Measurements from ENCODE around the gene PRR36. TPM values are rescaled to one million over a fixed set of nuclear protein-coding genes. Genes with fewer than 3 reads are reported as not detected.
A peak's percentile ranks its signal among the peaks of the same experiment; 100 is the strongest.

The PRR36 gene
- total RNA-seq, 4 donors from 2014 or later: 0.72 to 0.93 (median 0.83) TPM

GRCh38 chr19:7833225-7834099, 40.7 kb downstream of the PRR36 start:
- TF ChIP-seq POLR2A (IDR thresholded peaks at IDR 0.05): no peak
- TF ChIP-seq, protein P1, sequence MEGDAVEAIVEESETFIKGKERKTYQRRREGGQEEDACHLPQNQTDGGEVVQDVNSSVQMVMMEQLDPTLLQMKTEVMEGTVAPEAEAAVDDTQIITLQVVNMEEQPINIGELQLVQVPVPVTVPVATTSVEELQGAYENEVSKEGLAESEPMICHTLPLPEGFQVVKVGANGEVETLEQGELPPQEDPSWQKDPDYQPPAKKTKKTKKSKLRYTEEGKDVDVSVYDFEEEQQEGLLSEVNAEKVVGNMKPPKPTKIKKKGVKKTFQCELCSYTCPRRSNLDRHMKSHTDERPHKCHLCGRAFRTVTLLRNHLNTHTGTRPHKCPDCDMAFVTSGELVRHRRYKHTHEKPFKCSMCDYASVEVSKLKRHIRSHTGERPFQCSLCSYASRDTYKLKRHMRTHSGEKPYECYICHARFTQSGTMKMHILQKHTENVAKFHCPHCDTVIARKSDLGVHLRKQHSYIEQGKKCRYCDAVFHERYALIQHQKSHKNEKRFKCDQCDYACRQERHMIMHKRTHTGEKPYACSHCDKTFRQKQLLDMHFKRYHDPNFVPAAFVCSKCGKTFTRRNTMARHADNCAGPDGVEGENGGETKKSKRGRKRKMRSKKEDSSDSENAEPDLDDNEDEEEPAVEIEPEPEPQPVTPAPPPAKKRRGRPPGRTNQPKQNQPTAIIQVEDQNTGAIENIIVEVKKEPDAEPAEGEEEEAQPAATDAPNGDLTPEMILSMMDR (IDR thresholded peaks at IDR 0.05): no peak
- intact Hi-C loops (cut with DNase I; ENCODE audit: low total_unique reads): no loop called here
- DNase-seq (ENCODE audit: low spot score in 2 of 2): peak; percentile 79 to 94
- H3K4me3 ChIP-seq (ENCODE audit: low read depth, poor library complexity, severe bottlenecking): no peak overlapping the region
- 41 to 45% methylated on average over 22 to 23 of the region's 23 CpGs for WGBS, 2 donors

DNA sequence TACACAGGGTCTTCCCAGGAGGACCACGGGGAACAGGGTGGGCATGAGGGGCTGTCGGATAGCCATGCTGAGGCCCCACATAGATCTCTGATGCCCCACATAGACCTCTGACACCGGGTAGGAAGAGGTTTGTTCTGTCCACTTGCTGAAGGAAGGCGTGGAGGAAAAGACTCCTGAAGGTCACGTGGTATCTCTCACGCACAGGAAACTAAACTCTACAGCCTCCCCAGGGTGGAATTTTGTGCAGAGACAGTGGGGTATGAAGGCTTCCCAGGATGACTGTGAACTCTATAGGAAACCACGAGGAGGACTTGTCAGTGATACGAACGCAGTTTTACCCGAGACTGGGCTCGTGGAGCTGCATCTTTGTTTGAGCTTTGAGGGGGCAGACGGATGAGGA, 41.4 kb downstream of the PRR36 start:
- no peak overlapping the region for H3K4me3 ChIP-seq (ENCODE audit: low read depth, poor library complexity, severe bottlenecking)
- WGBS, 2 donors: 54 to 57% methylated on average over 12 of the region's 12 CpGs
- TF ChIP-seq, protein P1 (IDR thresholded peaks at IDR 0.05): no peak
- TF ChIP-seq POLR2A (IDR thresholded peaks at IDR 0.05): no peak
- no peak for DNase-seq (ENCODE audit: low spot score in 2 of 2)
- intact Hi-C loops (cut with DNase I; ENCODE audit: low total_unique reads): no loop called here

DNA sequence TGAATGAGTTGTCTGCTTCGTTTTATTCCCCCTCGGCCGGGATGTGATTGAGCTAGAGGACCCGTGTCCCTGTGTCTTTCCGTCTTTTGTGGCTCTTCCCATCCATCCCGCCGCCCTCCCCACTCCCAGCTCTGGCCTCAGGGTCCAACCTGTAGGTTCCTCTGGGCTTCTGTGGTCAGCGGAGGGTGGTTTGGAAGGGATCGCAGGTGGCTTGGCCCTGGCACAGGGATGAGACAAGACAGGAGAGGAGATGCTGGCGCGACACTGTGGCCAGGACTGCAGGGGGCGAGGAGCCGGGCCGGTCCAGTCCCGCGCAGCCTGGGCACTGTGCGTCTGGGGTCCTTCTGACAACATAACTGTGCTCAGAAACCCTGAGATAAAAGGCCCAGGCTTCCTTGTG, 42.2 kb downstream of the PRR36 start:
- 76 to 81% methylated on average over 14 to 17 of the region's 17 CpGs for WGBS, 2 donors
- no peak for DNase-seq (ENCODE audit: low spot score in 2 of 2)
- intact Hi-C loops (cut with DNase I; ENCODE audit: low total_unique reads): no loop called here
- H3K4me3 ChIP-seq (ENCODE audit: low read depth, poor library complexity, severe bottlenecking): no peak overlapping the region
- TF ChIP-seq POLR2A (IDR thresholded peaks at IDR 0.05): no peak
- TF ChIP-seq, protein P1 (IDR thresholded peaks at IDR 0.05): no peak

DNA sequence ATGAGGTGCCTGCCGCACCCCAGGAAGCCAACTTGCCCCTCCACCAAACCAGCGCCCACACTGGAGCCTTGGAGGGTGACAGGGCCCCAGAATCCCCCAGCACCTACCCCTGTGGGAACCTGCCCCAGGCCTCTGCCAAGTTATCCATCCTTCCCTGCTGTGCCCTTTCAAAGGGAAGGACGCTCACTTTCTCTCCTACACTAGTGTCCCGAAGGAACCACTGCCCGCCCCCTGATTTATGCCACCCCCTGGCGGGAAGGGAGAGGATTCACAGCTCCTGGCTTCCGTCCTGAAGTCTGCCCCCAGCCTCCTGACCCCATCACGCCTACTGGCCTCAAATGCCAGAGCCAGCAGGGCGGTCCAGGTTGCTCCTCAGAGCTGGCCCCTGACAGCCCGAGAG, 42.7 kb downstream of the PRR36 start:
- TF ChIP-seq POLR2A (IDR thresholded peaks at IDR 0.05): no peak
- TF ChIP-seq, protein P1 (IDR thresholded peaks at IDR 0.05): no peak
- intact Hi-C loops (cut with DNase I; ENCODE audit: low total_unique reads): no loop called here
- no peak for DNase-seq (ENCODE audit: low spot score in 2 of 2)
- H3K4me3 ChIP-seq (ENCODE audit: low read depth, poor library complexity, severe bottlenecking): no peak overlapping the region
- 62% methylated on average over 10 of the region's 10 CpGs for WGBS, 2 donors

- TF ChIP-seq, protein P1 (IDR thresholded peaks at IDR 0.05): no peak
- no peak for TF ChIP-seq POLR2A (IDR thresholded peaks at IDR 0.05)
- H3K4me3 ChIP-seq (ENCODE audit: low read depth, poor library complexity, severe bottlenecking): no peak overlapping the region
- DNase-seq (ENCODE audit: low spot score in 2 of 2): no peak
- WGBS, 2 donors: 34% methylated on average over 6 to 7 of the region's 7 CpGs
- intact Hi-C loops (cut with DNase I; ENCODE audit: low total_unique reads): no loop called here
These were observed 43.4 kb downstream of the PRR36 start for GRCh38 chr19:7830823-7831222.
